K562 (cell line): Measurements from ENCODE around the gene TLX2. TPM values are rescaled to one million over a fixed set of nuclear protein-coding genes. Genes with fewer than 3 reads are reported as not detected.

Experiments used
- ATAC-seq: fragments of 200-7000 bp; cut with Tn5 transposase; 3 replicates; pipeline ENCODE4 v1.9.1; 2020; ENCODE audit warnings: moderate library complexity
- BruUV-seq: library from RNA; stranded (reverse); fragments of 400-500 nt; replicated peaks from 2 replicates; lab custom pipeline; 2021; lab: Mats Ljungman, UMichigan
- CTCF ChIA-PET: fragments of 300-600 bp; formaldehyde crosslinking; extraction: SDS; loops from one replicate; lab custom pipeline; 2021; ENCODE audit warnings: low intra/inter-chr PET ratio; lab: Yijun Ruan, JAX
- POLR2A ChIA-PET: fragments of 300-600, 350-650 bp; sonication (Branson Sonifier 250); formaldehyde crosslinking; extraction: SDS; loops from one replicate; lab custom pipeline; 2021; ENCODE audit warnings: antibody characterized with exemption, inconsistent platforms; lab: Yijun Ruan, JAX
- DNase-seq, 4 experiments: peaks; one replicate each; pipeline versions ENCODE4 v3.0.0 to v3.0.0-alpha.2; 2011 to 2018; ENCODE audit warnings: low spot score in 3 of 4, mixed read lengths in 3 of 4; ENCODE audit errors: extremely low read depth in 1 of 4
- FAIRE-seq: peaks from 2 replicates; lab custom pipeline; 2011; peaks lifted over from hg19 to GRCh38; lab: Jason Lieb, UNC
- H2AFZ ChIP-seq: 2 replicates; pipeline ENCODE4 v1.6.0; 2011; ENCODE audit warnings: low read depth, low read length, control low read depth, inconsistent platforms
- H3K27ac ChIP-seq: fragments of 200-600 bp; 3 replicates; pipeline ENCODE4 v1.8.0; 2011; ENCODE audit warnings: low read depth, mild to moderate bottlenecking, control low read depth, inconsistent platforms, low read length, moderate library complexity, mixed read lengths; ENCODE audit errors: extremely low read depth
- H3K27me3 ChIP-seq, 2 experiments: fragments of 300-600 bp in 1 of 2; 2 replicates in 1 of 2; 3 replicates in 1 of 2; pipeline versions ENCODE4 v1.6.0 to v1.8.0; 2011; ENCODE audit warnings: inconsistent platforms in 2 of 2, low read length in 2 of 2, mild to moderate bottlenecking in 1 of 2, mixed read lengths in 1 of 2, moderate library complexity in 1 of 2; ENCODE audit not compliant: control insufficient read depth in 2 of 2, insufficient read depth in 2 of 2
- H3K36me3 ChIP-seq: fragments of 300-600 bp; 3 replicates; pipeline ENCODE4 v1.8.0; 2011; ENCODE audit warnings: mild to moderate bottlenecking, low read length, inconsistent platforms; ENCODE audit not compliant: control insufficient read depth, insufficient read depth
- H3K4me1 ChIP-seq, 2 experiments: fragments of 200-600 bp in 1 of 2; replicated peaks in 1 of 2; 2 replicates in 1 of 2; 3 replicates in 1 of 2; pipeline versions ENCODE4 v1.5.1 to v1.8.0; 2011; ENCODE audit warnings: inconsistent platforms in 2 of 2, low read length in 2 of 2, mild to moderate bottlenecking in 1 of 2, mixed read lengths in 1 of 2, moderate library complexity in 1 of 2; ENCODE audit not compliant: control insufficient read depth in 2 of 2, insufficient read depth in 2 of 2
- H3K4me2 ChIP-seq: 2 replicates; pipeline ENCODE4 v1.6.1; 2011; ENCODE audit warnings: low read length, control low read depth, inconsistent platforms, mixed read lengths; ENCODE audit not compliant: insufficient read depth
- H3K4me3 ChIP-seq: fragments of 200-600 bp; sonication (generic), shearing (Covaris generic); 2 replicates; pipeline ENCODE4 v1.5.1; 2016; ENCODE audit warnings: control low read depth, inconsistent platforms
- H3K79me2 ChIP-seq: fragments of 200-600 bp; 3 replicates; pipeline ENCODE4 v1.8.0; 2011; ENCODE audit warnings: low read length, inconsistent platforms; ENCODE audit not compliant: control insufficient read depth, insufficient read depth
- H3K9ac ChIP-seq, 2 experiments: 2 replicates each; pipeline versions ENCODE4 v1.6.0 to v1.6.1; 2011; ENCODE audit warnings: low read depth in 2 of 2, low read length in 2 of 2, control low read depth in 1 of 2, inconsistent platforms in 1 of 2, mild to moderate bottlenecking in 1 of 2, mixed read lengths in 1 of 2; ENCODE audit not compliant: insufficient read depth in 1 of 2
- H3K9me1 ChIP-seq: one replicate; pipeline ENCODE4 v1.6.0; 2011; ENCODE audit warnings: inconsistent platforms, mild to moderate bottlenecking, low read length, moderate library complexity; ENCODE audit not compliant: control insufficient read depth, insufficient read depth
- H3K9me3 ChIP-seq: replicated peaks from 2 replicates; pipeline ENCODE4 v1.5.1; 2011; ENCODE audit warnings: low read depth, low read length, inconsistent platforms; ENCODE audit not compliant: control insufficient read depth, insufficient read depth
- H4K20me1 ChIP-seq: replicated peaks from 2 replicates; pipeline ENCODE4 v1.6.1; 2011; ENCODE audit warnings: low read length, inconsistent platforms, mixed read lengths; ENCODE audit not compliant: control insufficient read depth, insufficient read depth
- ETV6 ChIP-seq, 3 experiments: fragments of 150-350 bp in 1 of 3; sonication (generic) in 1 of 3; formaldehyde crosslinking in 1 of 3; IDR thresholded peaks; 2 replicates each; pipeline versions ENCODE4 v1.6.1 to v1.8.0; 2014 to 2022; ENCODE audit warnings: borderline replicate concordance in 2 of 3, low read depth in 2 of 3, antibody characterized with exemption in 1 of 3, low read length in 1 of 3, mild to moderate bottlenecking in 1 of 3, missing genetic modification reagents in 1 of 3
- MTA1 ChIP-seq: fragments of 450-650 bp; IDR thresholded peaks from 2 replicates; pipeline ENCODE4 v1.6.1; 2017; ENCODE audit warnings: borderline replicate concordance
- NBN ChIP-seq: fragments of 450-650 bp; IDR thresholded peaks from 2 replicates; pipeline ENCODE4 v1.6.1; 2016; ENCODE audit warnings: low read depth, mild to moderate bottlenecking
- NR2F6 ChIP-seq: fragments of 450-650 bp; formaldehyde crosslinking; IDR thresholded peaks from 2 replicates; pipeline ENCODE4 v1.4.0; 2020; ENCODE audit warnings: mild to moderate bottlenecking
- NRF1 ChIP-seq, 2 experiments: fragments of 450-650 bp; IDR thresholded peaks in 1 of 2; conservative IDR thresholded peaks in 1 of 2; 2 replicates each; pipeline ENCODE4 v1.6.1; 2014; ENCODE audit warnings: mild to moderate bottlenecking in 2 of 2
- PHB2 ChIP-seq: fragments of 450-650 bp; IDR thresholded peaks from 2 replicates; pipeline ENCODE4 v1.6.1; 2017; ENCODE audit warnings: low read depth
- PTTG1 ChIP-seq: fragments of 450-650 bp; IDR thresholded peaks from 2 replicates; pipeline ENCODE4 v1.6.1; 2016; ENCODE audit warnings: low read depth, mild to moderate bottlenecking, missing genetic modification characterization, missing compliant biosample characterization
- RBM34 ChIP-seq: fragments of 200-400 bp; formaldehyde crosslinking; IDR thresholded peaks from 2 replicates; pipeline ENCODE4 v1.6.1; 2018; ENCODE audit warnings: low read length, borderline replicate concordance; ENCODE audit not compliant: insufficient read depth
- SRSF9 ChIP-seq: fragments of 200-400 bp; formaldehyde crosslinking; IDR thresholded peaks from 2 replicates; pipeline ENCODE4 v1.6.1; 2017; ENCODE audit warnings: low read depth, low read length, borderline replicate concordance
- TOE1 ChIP-seq, 2 experiments: fragments of 450-650 bp in 1 of 2; sonication (generic) in 1 of 2; formaldehyde crosslinking in 1 of 2; IDR thresholded peaks; 2 replicates each; pipeline versions ENCODE4 v1.7.1 to v1.8.0; 2016 to 2022; ENCODE audit warnings: borderline replicate concordance in 2 of 2, mild to moderate bottlenecking in 2 of 2, antibody characterized with exemption in 1 of 2, inconsistent platforms in 1 of 2, low read depth in 1 of 2, missing genetic modification reagents in 1 of 2, moderate library complexity in 1 of 2
- ZBTB7A ChIP-seq: IDR thresholded peaks from 2 replicates; pipeline ENCODE4 v1.6.1; 2011; ENCODE audit warnings: low read depth, mild to moderate bottlenecking, low read length, moderate library complexity, borderline replicate concordance; ENCODE audit not compliant: control insufficient read depth
- ZNF699 ChIP-seq: fragments of 250-450 bp; sonication (Bioruptor Pico); IDR thresholded peaks from 2 replicates; pipeline ENCODE4 v1.8.0; 2021; ENCODE audit warnings: mild to moderate bottlenecking, moderate library complexity; ENCODE audit not compliant: insufficient replicate concordance
- ZNF764 ChIP-seq: fragments of 250-450 bp; sonication (Bioruptor Pico); IDR thresholded peaks from 2 replicates; pipeline ENCODE4 v1.4.0; 2020; ENCODE audit warnings: low read depth, mild to moderate bottlenecking, moderate library complexity
- WGBS: fragments of 100-300 bp; shearing (Covaris generic); methylation state at CpG from one replicate; pipeline ENCODE4 v1.1.6; 2016; ENCODE audit warnings: low coverage, mixed read lengths; ENCODE audit not compliant: insufficient coverage; ENCODE audit errors: missing lambda C conversion rate; 5-methylcytosine and 5-hydroxymethylcytosine counted together
- in situ Hi-C: fragments of 300-500 bp; cut with MboI; formaldehyde crosslinking; loops from 4 replicates; pipeline ENCODE4 v1.15.0; 2018; ENCODE audit warnings: inconsistent platforms, mixed read lengths
- intact Hi-C: fragments of 100-400 bp; cut with micrococcal nuclease; formaldehyde crosslinking; loops from 2 replicates; pipeline ENCODE4 v1.14.2; 2022
- polyA plus RNA-seq, 8 experiments: library from polyadenylated mRNA; depleted of rRNA in 4 of 8; stranded (reverse) in 5 of 8; unstranded in 3 of 8; fragments of >200 nt; fragmentation: Nextera tagmentation in 2 of 8; fragmentation: Illumina TruSeq in 1 of 8; extraction: Ambion mirVana in 2 of 8; extraction: Trizol in 1 of 8; gene quantifications; 2 replicates each; pipeline versions ENCODE4 v1.2.1 to v1.2.3, GENCODE V29; 2011 to 2014; ENCODE audit warnings: inconsistent platforms in 1 of 8, missing spikeins in 1 of 8
- total RNA-seq, 7 experiments: library from RNA; depleted of rRNA in 6 of 7; stranded (reverse); fragments of >200 nt in 6 of 7; fragmentation: Illumina TruSeq in 2 of 7; extraction: Trizol in 2 of 7; gene quantifications; 2 replicates each; pipeline versions ENCODE4 v1.2.1 to v1.2.3, GENCODE V29; 2011 to 2021; ENCODE audit warnings: low replicate concordance in 1 of 7
- TF ChIP-seq, protein P1 (sequence below): fragments of 450-650 bp; formaldehyde crosslinking; IDR thresholded peaks from 2 replicates; pipeline ENCODE4 v1.4.0; 2022; ENCODE audit warnings: mild to moderate bottlenecking, moderate library complexity
- TF ChIP-seq, protein P2 (sequence below): sonication (generic); formaldehyde crosslinking; IDR thresholded peaks from 2 replicates; pipeline ENCODE4 v1.8.0; 2022; ENCODE audit warnings: missing genetic modification reagents, mild to moderate bottlenecking, moderate library complexity, borderline replicate concordance
- TF ChIP-seq, protein P3 (sequence below): sonication (generic); formaldehyde crosslinking; IDR thresholded peaks from 2 replicates; pipeline ENCODE4 v1.8.0; 2023; ENCODE audit warnings: mild to moderate bottlenecking, missing genetic modification reagents

TLX2 gene
- total and polyA plus RNA-seq, 9 of the 15 experiments (the other 6 are each of a cell fraction or from before 2014, with no cell fraction given), result not detected

DNA sequence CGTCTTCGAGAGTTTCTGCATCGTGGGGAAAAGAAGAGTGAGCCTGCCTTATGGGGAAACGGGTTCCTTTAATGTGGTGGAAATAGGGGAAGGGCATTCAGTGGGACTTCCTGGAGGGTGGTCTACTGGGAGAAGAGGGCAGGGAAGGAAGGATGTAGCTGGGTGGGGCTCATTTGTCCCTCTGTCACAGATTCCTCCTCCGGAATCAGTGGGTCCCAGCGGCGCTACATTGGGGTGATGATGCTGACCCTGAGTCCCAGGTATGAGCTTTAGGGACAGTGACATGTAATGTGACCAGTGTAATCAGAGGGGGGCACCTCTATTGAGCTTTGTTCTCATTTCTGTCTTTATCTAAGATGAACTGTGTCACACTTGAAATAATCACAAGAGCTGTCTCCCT is 17.4 kb downstream of the TLX2 start:
- 83% methylated on average over 7 of the region's 7 CpGs for WGBS
- POLR2A ChIA-PET, result interaction anchor here (0.9 to 3.9 kb wide), 8 partner anchors 8 to 333 kb away, joined by 3 to 25 read pairs (median 10); partner anchors contain the start of genes CCDC142 and TTC31
- DNase-seq (no peak), ATAC-seq (no peak), FAIRE-seq (no peak)
- Histone ChIP-seq H4K20me1 (peaks cover 5% of the 10 kb centered on the region; the same call in 1 of the 2 replicates), H3K4me3 (no peak overlapping the region; the same call in 1 of the 2 replicates), H3K9ac (peak overlapping the region in 1 of 2 experiments; percentile 95; a peak in 1 of 4 replicates), H3K27ac (no peak overlapping the region; the same call in 2 of the 3 replicates), H3K4me1 (peaks cover 28 to 44% of the 10 kb centered on the region in 2 experiments), H3K9me1 (peaks cover 3% of the 10 kb centered on the region), H3K4me2 (peak overlapping the region; percentile 97), H3K27me3 (no peaks in the 10 kb centered on the region), H2AFZ (no peak overlapping the region), H3K36me3 (peaks cover 54% of the 10 kb centered on the region), H3K79me2 (peaks cover 51% of the 10 kb centered on the region), H3K9me3 (no peaks in the 10 kb centered on the region)
- intact Hi-C loops, result loop anchor here (1.0 to 5.0 kb wide), 5 partner anchors 23 to 279 kb away; partner anchors contain the start of genes DOK1 and TTC31
- CTCF ChIA-PET, result interaction anchor here (0.7 to 2.0 kb wide), 4 partner anchors 49 to 1043 kb away, joined by 3 to 12 read pairs (median 6); partner anchors contain the start of genes CCDC142 and TTC31
- no TSS peak for BruUV-seq
- in situ Hi-C loops, result no loop called here
- TF ChIP-seq ZNF699 (CRISPR knock-in tag) (no peak), PHB2 (no peak), NRF1 (conservative IDR thresholded peaks at IDR 0.05 in 1 of 2, IDR thresholded peaks at IDR 0.05 in 1 of 2) (no peak), SRSF9 (no peak), MTA1 (no peak), PTTG1 (tag) (no peak), NBN (no peak), RBM34 (no peak), TOE1 (IDR thresholded peaks at IDR 0.05; ENCODE audit: borderline replicate concordance) (no peak), TOE1 (CRISPR knock-in tag; IDR thresholded peaks at IDR 0.05; ENCODE audit: borderline replicate concordance, low read depth) (no peak), ZBTB7A (no peak), NR2F6 (no peak), ZNF764 (CRISPR knock-in tag) (no peak), ETV6 (IDR thresholded peaks at IDR 0.05; ENCODE audit: borderline replicate concordance in 1 of 2, low read depth in 2 of 2, low read length in 1 of 2) (no peak), ETV6 (CRISPR knock-in tag; IDR thresholded peaks at IDR 0.05; ENCODE audit: borderline replicate concordance) (no peak)
- TF ChIP-seq, protein P1, sequence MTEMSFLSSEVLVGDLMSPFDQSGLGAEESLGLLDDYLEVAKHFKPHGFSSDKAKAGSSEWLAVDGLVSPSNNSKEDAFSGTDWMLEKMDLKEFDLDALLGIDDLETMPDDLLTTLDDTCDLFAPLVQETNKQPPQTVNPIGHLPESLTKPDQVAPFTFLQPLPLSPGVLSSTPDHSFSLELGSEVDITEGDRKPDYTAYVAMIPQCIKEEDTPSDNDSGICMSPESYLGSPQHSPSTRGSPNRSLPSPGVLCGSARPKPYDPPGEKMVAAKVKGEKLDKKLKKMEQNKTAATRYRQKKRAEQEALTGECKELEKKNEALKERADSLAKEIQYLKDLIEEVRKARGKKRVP (CRISPR knock-in tag), result no peak
- TF ChIP-seq, protein P2, sequence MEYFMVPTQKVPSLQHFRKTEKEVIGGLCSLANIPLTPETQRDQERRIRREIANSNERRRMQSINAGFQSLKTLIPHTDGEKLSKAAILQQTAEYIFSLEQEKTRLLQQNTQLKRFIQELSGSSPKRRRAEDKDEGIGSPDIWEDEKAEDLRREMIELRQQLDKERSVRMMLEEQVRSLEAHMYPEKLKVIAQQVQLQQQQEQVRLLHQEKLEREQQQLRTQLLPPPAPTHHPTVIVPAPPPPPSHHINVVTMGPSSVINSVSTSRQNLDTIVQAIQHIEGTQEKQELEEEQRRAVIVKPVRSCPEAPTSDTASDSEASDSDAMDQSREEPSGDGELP (CRISPR knock-in tag), result no peak
- TF ChIP-seq, protein P3, sequence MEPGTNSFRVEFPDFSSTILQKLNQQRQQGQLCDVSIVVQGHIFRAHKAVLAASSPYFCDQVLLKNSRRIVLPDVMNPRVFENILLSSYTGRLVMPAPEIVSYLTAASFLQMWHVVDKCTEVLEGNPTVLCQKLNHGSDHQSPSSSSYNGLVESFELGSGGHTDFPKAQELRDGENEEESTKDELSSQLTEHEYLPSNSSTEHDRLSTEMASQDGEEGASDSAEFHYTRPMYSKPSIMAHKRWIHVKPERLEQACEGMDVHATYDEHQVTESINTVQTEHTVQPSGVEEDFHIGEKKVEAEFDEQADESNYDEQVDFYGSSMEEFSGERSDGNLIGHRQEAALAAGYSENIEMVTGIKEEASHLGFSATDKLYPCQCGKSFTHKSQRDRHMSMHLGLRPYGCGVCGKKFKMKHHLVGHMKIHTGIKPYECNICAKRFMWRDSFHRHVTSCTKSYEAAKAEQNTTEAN, result no peak
